WTC11 (cell line): Measurements from ENCODE around the gene GSTO2.

Source experiments
- CREB1 ChIP-seq: sonication (generic); formaldehyde crosslinking; IDR thresholded peaks from 2 replicates; pipeline ENCODE4 v1.8.0; 2023; ENCODE audit warnings: mild to moderate bottlenecking, missing genetic modification reagents
- ELF4 ChIP-seq: sonication (generic); formaldehyde crosslinking; IDR thresholded peaks from 2 replicates; pipeline ENCODE4 v1.8.1; 2022; ENCODE audit warnings: low read depth, mild to moderate bottlenecking, moderate library complexity, missing genetic modification reagents
- FOXP1 ChIP-seq: sonication (generic); formaldehyde crosslinking; IDR thresholded peaks from 2 replicates; pipeline ENCODE4 v1.8.0; 2022; ENCODE audit warnings: missing genetic modification reagents, mild to moderate bottlenecking, moderate library complexity, borderline replicate concordance
- NFE2L1 ChIP-seq: sonication (generic); formaldehyde crosslinking; IDR thresholded peaks from 2 replicates; pipeline ENCODE4 v1.8.1; 2023; ENCODE audit warnings: missing genetic modification reagents
- PRDM15 ChIP-seq: sonication (generic); formaldehyde crosslinking; IDR thresholded peaks from 2 replicates; pipeline ENCODE4 v1.8.0; 2022; ENCODE audit warnings: missing genetic modification reagents
- TEAD4 ChIP-seq: sonication (generic); formaldehyde crosslinking; IDR thresholded peaks from 2 replicates; pipeline ENCODE4 v1.8.0; 2022; ENCODE audit warnings: mild to moderate bottlenecking, missing genetic modification reagents
- ZBTB21 ChIP-seq: sonication (generic); formaldehyde crosslinking; IDR thresholded peaks from 2 replicates; pipeline ENCODE4 v1.8.1; 2023; ENCODE audit warnings: mild to moderate bottlenecking, missing genetic modification reagents, borderline replicate concordance
- ZNF512 ChIP-seq: sonication (generic); formaldehyde crosslinking; IDR thresholded peaks from 2 replicates; pipeline ENCODE4 v1.8.1; 2022; ENCODE audit warnings: missing genetic modification reagents, borderline replicate concordance
- TF ChIP-seq, protein P1 (sequence below): sonication (generic); formaldehyde crosslinking; IDR thresholded peaks from 2 replicates; pipeline ENCODE4 v1.8.1; 2022; ENCODE audit warnings: mild to moderate bottlenecking, moderate library complexity, missing genetic modification reagents
- TF ChIP-seq, protein P2 (sequence below): fragments of 200-600 bp; IDR thresholded peaks from 2 replicates; pipeline ENCODE4 v1.8.0; 2022; ENCODE audit warnings: antibody characterized with exemption
- TF ChIP-seq, protein P3 (sequence below): fragments of 250-450 bp; sonication (Bioruptor Pico); IDR thresholded peaks from 2 replicates; pipeline ENCODE4 v1.9.0; 2021; ENCODE audit warnings: mild to moderate bottlenecking

DNA sequence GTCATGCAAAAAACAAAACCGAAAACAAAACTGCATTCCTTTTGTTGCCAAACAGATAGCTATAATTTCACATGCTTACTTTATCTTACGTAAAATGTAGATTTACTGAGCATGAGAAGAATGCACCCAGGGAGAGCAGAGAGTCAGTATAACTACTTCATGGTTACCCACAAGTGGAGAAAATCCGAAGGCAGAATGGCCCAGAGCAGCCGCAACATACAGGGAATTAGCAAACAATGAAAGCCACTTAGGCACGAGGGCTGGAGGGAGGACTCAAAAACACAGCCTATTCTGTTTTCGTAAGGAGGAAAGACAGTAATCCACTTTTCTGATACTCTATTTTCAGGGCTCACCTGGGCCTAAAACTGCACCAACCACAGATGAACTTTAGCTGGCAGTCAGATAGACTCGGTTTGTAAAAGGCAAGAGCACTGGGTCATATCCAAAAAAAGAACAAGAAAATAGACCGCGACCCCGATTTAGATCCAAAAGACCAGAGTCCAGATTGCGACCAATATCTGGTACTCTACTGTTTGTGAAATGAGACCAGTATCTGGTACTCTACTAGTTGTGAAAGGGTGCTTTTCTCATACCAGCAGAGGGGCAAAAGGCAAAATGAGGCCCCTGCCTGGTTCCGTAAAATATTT, 68.0 kb downstream of the GSTO2 start:
- TF ChIP-seq, protein P1, sequence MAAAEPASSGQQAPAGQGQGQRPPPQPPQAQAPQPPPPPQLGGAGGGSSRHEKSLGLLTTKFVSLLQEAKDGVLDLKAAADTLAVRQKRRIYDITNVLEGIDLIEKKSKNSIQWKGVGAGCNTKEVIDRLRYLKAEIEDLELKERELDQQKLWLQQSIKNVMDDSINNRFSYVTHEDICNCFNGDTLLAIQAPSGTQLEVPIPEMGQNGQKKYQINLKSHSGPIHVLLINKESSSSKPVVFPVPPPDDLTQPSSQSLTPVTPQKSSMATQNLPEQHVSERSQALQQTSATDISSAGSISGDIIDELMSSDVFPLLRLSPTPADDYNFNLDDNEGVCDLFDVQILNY (CRISPR knock-in tag): no peak
- TF ChIP-seq, protein P2, sequence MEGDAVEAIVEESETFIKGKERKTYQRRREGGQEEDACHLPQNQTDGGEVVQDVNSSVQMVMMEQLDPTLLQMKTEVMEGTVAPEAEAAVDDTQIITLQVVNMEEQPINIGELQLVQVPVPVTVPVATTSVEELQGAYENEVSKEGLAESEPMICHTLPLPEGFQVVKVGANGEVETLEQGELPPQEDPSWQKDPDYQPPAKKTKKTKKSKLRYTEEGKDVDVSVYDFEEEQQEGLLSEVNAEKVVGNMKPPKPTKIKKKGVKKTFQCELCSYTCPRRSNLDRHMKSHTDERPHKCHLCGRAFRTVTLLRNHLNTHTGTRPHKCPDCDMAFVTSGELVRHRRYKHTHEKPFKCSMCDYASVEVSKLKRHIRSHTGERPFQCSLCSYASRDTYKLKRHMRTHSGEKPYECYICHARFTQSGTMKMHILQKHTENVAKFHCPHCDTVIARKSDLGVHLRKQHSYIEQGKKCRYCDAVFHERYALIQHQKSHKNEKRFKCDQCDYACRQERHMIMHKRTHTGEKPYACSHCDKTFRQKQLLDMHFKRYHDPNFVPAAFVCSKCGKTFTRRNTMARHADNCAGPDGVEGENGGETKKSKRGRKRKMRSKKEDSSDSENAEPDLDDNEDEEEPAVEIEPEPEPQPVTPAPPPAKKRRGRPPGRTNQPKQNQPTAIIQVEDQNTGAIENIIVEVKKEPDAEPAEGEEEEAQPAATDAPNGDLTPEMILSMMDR: no peak
- TF ChIP-seq ZBTB21 (no peak), PRDM15 (CRISPR knock-in tag) (no peak), ZNF512 (CRISPR knock-in tag) (no peak), FOXP1 (CRISPR knock-in tag) (no peak), NFE2L1 (CRISPR knock-in tag) (no peak), CREB1 (CRISPR knock-in tag) (no peak), TEAD4 (no peak), ELF4 (CRISPR knock-in tag) (no peak)
- TF ChIP-seq, protein P3, sequence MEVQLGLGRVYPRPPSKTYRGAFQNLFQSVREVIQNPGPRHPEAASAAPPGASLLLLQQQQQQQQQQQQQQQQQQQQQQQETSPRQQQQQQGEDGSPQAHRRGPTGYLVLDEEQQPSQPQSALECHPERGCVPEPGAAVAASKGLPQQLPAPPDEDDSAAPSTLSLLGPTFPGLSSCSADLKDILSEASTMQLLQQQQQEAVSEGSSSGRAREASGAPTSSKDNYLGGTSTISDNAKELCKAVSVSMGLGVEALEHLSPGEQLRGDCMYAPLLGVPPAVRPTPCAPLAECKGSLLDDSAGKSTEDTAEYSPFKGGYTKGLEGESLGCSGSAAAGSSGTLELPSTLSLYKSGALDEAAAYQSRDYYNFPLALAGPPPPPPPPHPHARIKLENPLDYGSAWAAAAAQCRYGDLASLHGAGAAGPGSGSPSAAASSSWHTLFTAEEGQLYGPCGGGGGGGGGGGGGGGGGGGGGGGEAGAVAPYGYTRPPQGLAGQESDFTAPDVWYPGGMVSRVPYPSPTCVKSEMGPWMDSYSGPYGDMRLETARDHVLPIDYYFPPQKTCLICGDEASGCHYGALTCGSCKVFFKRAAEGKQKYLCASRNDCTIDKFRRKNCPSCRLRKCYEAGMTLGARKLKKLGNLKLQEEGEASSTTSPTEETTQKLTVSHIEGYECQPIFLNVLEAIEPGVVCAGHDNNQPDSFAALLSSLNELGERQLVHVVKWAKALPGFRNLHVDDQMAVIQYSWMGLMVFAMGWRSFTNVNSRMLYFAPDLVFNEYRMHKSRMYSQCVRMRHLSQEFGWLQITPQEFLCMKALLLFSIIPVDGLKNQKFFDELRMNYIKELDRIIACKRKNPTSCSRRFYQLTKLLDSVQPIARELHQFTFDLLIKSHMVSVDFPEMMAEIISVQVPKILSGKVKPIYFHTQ (CRISPR knock-in tag): no peak
